Naive B cell (primary cell): ENCODE results near the gene WRAP73. TPM values are rescaled to one million over a fixed set of nuclear protein-coding genes. Genes with fewer than 3 reads are reported as not detected.

Experiments used
- ATAC-seq, 2 donors: fragments of 150-1000 bp; cut with Tn5 transposase; 2 replicates each; pipeline ENCODE4 v1.10.0; 2021; ENCODE audit warnings: low read depth in 2 of 2, mild to moderate bottlenecking in 2 of 2, moderate library complexity in 2 of 2
- DNase-seq: peaks from one replicate; pipeline ENCODE4 v3.0.0; 2022
- H3K27ac Mint-ChIP-seq, 6 donors: one replicate each; pipeline ENCODE4 v1.8.0; 2020 to 2022; ENCODE audit warnings: mild to moderate bottlenecking in 6 of 6, mixed read lengths in 6 of 6, moderate library complexity in 5 of 6, inconsistent platforms in 2 of 6
- H3K27me3 Mint-ChIP-seq, 3 donors: one replicate each; pipeline ENCODE4 v1.8.0; 2021 to 2022; ENCODE audit warnings: mixed read lengths in 3 of 3, mild to moderate bottlenecking in 1 of 3
- H3K36me3 Mint-ChIP-seq, 2 donors: one replicate each; pipeline ENCODE4 v1.8.0; 2020 to 2022; ENCODE audit warnings: mixed read lengths in 2 of 2, inconsistent platforms in 1 of 2, mild to moderate bottlenecking in 1 of 2
- H3K4me1 Mint-ChIP-seq, 3 donors: one replicate each; pipeline ENCODE4 v1.8.0; 2020 to 2022; ENCODE audit warnings: mixed read lengths in 3 of 3, inconsistent platforms in 1 of 3, mild to moderate bottlenecking in 1 of 3, moderate library complexity in 1 of 3
- H3K4me3 Mint-ChIP-seq, 8 donors: one replicate each; pipeline ENCODE4 v1.8.0; 2020 to 2022; ENCODE audit warnings: mild to moderate bottlenecking in 8 of 8, mixed read lengths in 8 of 8, moderate library complexity in 8 of 8, inconsistent platforms in 2 of 8
- H3K9me3 Mint-ChIP-seq, 7 donors: one replicate each; pipeline ENCODE4 v1.8.0; 2020 to 2022; ENCODE audit warnings: mixed read lengths in 7 of 7, mild to moderate bottlenecking in 5 of 7, inconsistent platforms in 2 of 7, moderate library complexity in 1 of 7
- polyA plus RNA-seq, 6 donors: library from polyadenylated mRNA; unstranded; fragments of 300-500 nt; fragmentation: Illumina TruSeq; gene quantifications; one replicate each; pipeline ENCODE4 v1.2.3, GENCODE V29; 2021; ENCODE audit warnings: low read depth in 6 of 6

WRAP73 gene
- polyA plus RNA-seq, 6 donors from 2014 or later: 23.4 to 58.3 (median 27.7) TPM

GRCh38 chr1:3603571-3604467 lies 46.1 kb downstream of the WRAP73 start:
- Mint-ChIP-seq H3K4me1 (peaks cover 0 to 4% (median 0%) of the 10 kb centered on the region in 3 donors), H3K27me3 (peaks cover 0 to 14% (median 0%) of the 10 kb centered on the region in 3 donors), H3K9me3 (no peaks in the 10 kb centered on the region), H3K27ac (no peak overlapping the region), H3K36me3 (no peaks in the 10 kb centered on the region), H3K4me3 (no peak overlapping the region)
- DNase-seq: no peak
- ATAC-seq: no peak

- no peak overlapping the region for H3K4me3 Mint-ChIP-seq
- H3K27me3 Mint-ChIP-seq: peaks cover 0 to 9% (median 0%) of the 10 kb centered on the region in 3 donors
- H3K27ac Mint-ChIP-seq: no peak overlapping the region
- H3K36me3 Mint-ChIP-seq: no peaks in the 10 kb centered on the region
- no peak for DNase-seq
- H3K4me1 Mint-ChIP-seq: peaks cover 2 to 11% (median 3%) of the 10 kb centered on the region in 3 donors
- H3K9me3 Mint-ChIP-seq: no peaks in the 10 kb centered on the region
- ATAC-seq: no peak
Measured at GRCh38 chr1:3603156-3603555, 46.7 kb downstream of the WRAP73 start.

DNA sequence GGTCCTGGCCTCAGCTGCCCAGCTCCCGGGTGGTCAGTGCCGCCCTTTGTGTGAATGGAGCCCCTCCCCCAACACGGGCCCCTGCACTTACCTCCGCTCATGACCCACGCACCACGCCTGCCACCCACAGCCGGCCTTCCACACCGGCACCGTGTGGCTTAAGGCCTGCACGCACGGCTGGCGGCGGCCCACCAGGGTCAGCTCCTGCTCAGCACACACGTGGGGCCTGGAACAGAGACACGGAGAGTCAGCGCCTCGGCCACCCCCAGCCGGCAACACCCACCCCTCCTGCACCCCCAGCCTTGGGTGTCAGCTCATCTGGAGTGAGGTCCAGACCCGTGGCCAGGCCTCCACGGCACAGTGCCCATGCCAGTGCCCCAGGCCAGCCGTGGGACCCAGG lies 47.5 kb downstream of the WRAP73 start:
- H3K36me3 Mint-ChIP-seq: no peaks in the 10 kb centered on the region
- no peak overlapping the region for H3K27ac Mint-ChIP-seq
- ATAC-seq: no peak
- no peaks in the 10 kb centered on the region for H3K9me3 Mint-ChIP-seq
- H3K4me1 Mint-ChIP-seq: peaks cover 9 to 19% (median 10%) of the 10 kb centered on the region in 3 donors
- no peak overlapping the region for H3K4me3 Mint-ChIP-seq
- peaks cover 0 to 7% (median 0%) of the 10 kb centered on the region in 3 donors for H3K27me3 Mint-ChIP-seq
- DNase-seq: no peak

GRCh38 chr1:3601743-3602142 lies 48.2 kb downstream of the WRAP73 start:
- H3K4me1 Mint-ChIP-seq: peaks cover 15 to 25% (median 15%) of the 10 kb centered on the region in 3 donors
- H3K27me3 Mint-ChIP-seq: peaks cover 0 to 4% (median 0%) of the 10 kb centered on the region in 3 donors

DNA sequence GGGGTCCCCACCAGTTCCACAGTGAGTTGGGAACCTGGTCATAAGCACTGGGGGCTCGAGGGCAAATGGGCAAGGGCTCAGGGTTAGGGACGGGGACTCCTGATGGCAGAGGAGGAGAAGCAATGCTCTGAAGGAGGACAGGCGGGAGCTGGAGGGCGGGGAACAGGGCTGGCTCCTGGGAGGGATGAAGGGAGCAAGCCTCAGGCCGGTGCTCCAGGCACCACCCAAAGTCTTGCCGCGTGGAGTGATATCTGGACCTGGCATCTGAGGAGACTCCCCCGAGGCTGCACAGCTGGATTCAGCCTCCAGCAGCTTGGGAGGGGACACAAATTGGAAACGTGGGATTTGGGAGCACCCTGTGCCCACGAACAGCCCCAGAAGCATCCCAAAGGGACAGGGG lies 49.5 kb downstream of the WRAP73 start:
- Mint-ChIP-seq H3K36me3 (no peaks in the 10 kb centered on the region), H3K27ac (no peak overlapping the region), H3K4me1 (peaks cover 15 to 26% (median 18%) of the 10 kb centered on the region in 3 donors), H3K9me3 (no peaks in the 10 kb centered on the region), H3K4me3 (peak overlapping the region in 1 of 8 donors; percentile 56), H3K27me3 (peaks cover 0 to 4% (median 0%) of the 10 kb centered on the region in 3 donors)
- DNase-seq (no peak), ATAC-seq (no peak)

More at GRCh38 chr1:3601743-3602142, 48.2 kb downstream of the WRAP73 start:
- DNase-seq (no peak), ATAC-seq (no peak)
- no peaks in the 10 kb centered on the region for H3K9me3 Mint-ChIP-seq
- H3K36me3 Mint-ChIP-seq: no peaks in the 10 kb centered on the region
- H3K4me3 Mint-ChIP-seq: peak overlapping the region in 2 of 8 donors; percentile 44 to 47
- no peak overlapping the region for H3K27ac Mint-ChIP-seq

- Mint-ChIP-seq H3K27ac (no peak overlapping the region), H3K4me3 (peak overlapping the region in 1 of 8 donors; percentile 56), H3K4me1 (peaks cover 15 to 26% (median 18%) of the 10 kb centered on the region in 3 donors), H3K27me3 (peaks cover 0 to 4% (median 0%) of the 10 kb centered on the region in 3 donors), H3K36me3 (no peaks in the 10 kb centered on the region), H3K9me3 (no peaks in the 10 kb centered on the region)
- ATAC-seq: no peak
- no peak for DNase-seq
Measured at GRCh38 chr1:3599816-3600215, 50.1 kb downstream of the WRAP73 start.

- no peak for ATAC-seq
- no peaks in the 10 kb centered on the region for H3K36me3 Mint-ChIP-seq
Measured at GRCh38 chr1:3599286-3599811, 50.6 kb downstream of the WRAP73 start.

GRCh38 chr1:3598522-3599285 lies 51.2 kb downstream of the WRAP73 start:
- Mint-ChIP-seq H3K4me1 (peaks cover 18 to 30% (median 21%) of the 10 kb centered on the region in 3 donors), H3K9me3 (no peaks in the 10 kb centered on the region), H3K27me3 (peaks cover 0 to 4% (median 0%) of the 10 kb centered on the region in 3 donors), H3K27ac (peak overlapping the region in 2 of 6 donors; percentile 50 to 59), H3K36me3 (no peaks in the 10 kb centered on the region), H3K4me3 (peak overlapping the region in 6 of 8 donors; percentile 77 to 89 (median 84))
- DNase-seq (no peak), ATAC-seq (no peak)

More at GRCh38 chr1:3599286-3599811, 50.6 kb downstream of the WRAP73 start:
- DNase-seq: no peak
- H3K4me1 Mint-ChIP-seq: peaks cover 15 to 26% (median 18%) of the 10 kb centered on the region in 3 donors
- H3K9me3 Mint-ChIP-seq: no peaks in the 10 kb centered on the region
- H3K27me3 Mint-ChIP-seq: peaks cover 0 to 4% (median 0%) of the 10 kb centered on the region in 3 donors
- H3K4me3 Mint-ChIP-seq: peak overlapping the region in 3 of 8 donors; percentile 41 to 83 (median 51)
- H3K27ac Mint-ChIP-seq: peak overlapping the region in 1 of 6 donors; percentile 50

DNA sequence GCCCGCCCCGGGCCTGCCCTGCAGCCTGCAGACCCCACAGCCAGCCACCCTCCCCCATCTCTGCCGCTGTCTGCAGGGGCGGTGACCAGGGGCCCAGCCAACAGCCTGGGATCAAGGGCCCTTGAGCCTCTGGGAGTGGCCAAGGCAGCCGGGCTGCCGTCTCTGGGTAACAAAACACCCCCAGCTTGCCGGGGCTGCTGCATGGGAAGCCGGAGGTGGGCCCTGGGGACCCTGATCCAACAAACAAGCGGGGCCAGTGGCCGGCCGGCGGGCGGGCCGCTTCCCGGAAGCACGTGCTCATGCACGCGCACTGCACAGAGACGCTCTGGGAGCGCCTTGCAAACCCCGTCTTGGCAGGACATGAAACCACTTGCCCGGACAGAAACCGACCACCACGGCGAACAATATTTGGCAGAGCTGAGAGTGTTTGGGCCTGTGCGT lies 51.8 kb downstream of the WRAP73 start:
- H3K4me3 Mint-ChIP-seq: peak overlapping the region in 7 of 8 donors; percentile 72 to 89 (median 83)
- DNase-seq (no peak), ATAC-seq (no peak)
- no peaks in the 10 kb centered on the region for H3K36me3 Mint-ChIP-seq
- no peaks in the 10 kb centered on the region for H3K9me3 Mint-ChIP-seq
- peaks cover 0 to 4% (median 0%) of the 10 kb centered on the region in 3 donors for H3K27me3 Mint-ChIP-seq
- H3K27ac Mint-ChIP-seq: peak overlapping the region in 3 of 6 donors; percentile 58 to 95 (median 71)
- peaks cover 18 to 34% (median 23%) of the 10 kb centered on the region in 3 donors for H3K4me1 Mint-ChIP-seq

DNA sequence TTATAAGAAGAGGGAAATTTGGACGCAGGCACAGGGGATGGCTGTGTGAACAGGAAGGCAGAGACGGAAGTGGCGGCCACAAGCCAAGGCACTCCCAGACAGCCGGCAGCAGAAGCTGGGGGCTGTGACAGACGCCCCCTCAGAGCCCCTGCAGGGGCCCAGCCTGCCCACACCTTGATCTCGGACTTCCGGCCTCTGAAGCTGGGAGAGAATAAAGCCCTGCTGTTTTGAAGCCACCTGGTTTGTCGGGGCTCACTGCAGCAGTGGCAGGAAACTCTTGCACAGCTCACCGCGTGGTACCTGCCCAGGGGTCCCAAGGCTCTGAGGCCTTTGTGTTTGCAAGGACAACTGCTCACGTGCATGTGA lies 52.3 kb downstream of the WRAP73 start:
- peak; percentile 11 for DNase-seq
- no peaks in the 10 kb centered on the region for H3K9me3 Mint-ChIP-seq
- peak overlapping the region; percentile 44 to 95 (median 84) for H3K27ac Mint-ChIP-seq
- peak; percentile 68 to 72 for ATAC-seq
- no peaks in the 10 kb centered on the region for H3K36me3 Mint-ChIP-seq
- peaks cover 19 to 34% (median 23%) of the 10 kb centered on the region in 3 donors for H3K4me1 Mint-ChIP-seq
- peak overlapping the region; percentile 71 to 89 (median 82) for H3K4me3 Mint-ChIP-seq
- peaks cover 0 to 4% (median 0%) of the 10 kb centered on the region in 3 donors for H3K27me3 Mint-ChIP-seq

- peak overlapping the region in 5 of 6 donors; percentile 32 to 91 (median 81) for H3K27ac Mint-ChIP-seq
- no peaks in the 10 kb centered on the region for H3K36me3 Mint-ChIP-seq
- H3K27me3 Mint-ChIP-seq: peaks cover 0 to 4% (median 0%) of the 10 kb centered on the region in 3 donors
- no peak for DNase-seq
- no peaks in the 10 kb centered on the region for H3K9me3 Mint-ChIP-seq
- no peak for ATAC-seq
- H3K4me3 Mint-ChIP-seq: peak overlapping the region; percentile 70 to 89 (median 80)
- peaks cover 21 to 34% (median 23%) of the 10 kb centered on the region in 3 donors for H3K4me1 Mint-ChIP-seq
Measured at GRCh38 chr1:3596663-3597598, 53.0 kb downstream of the WRAP73 start.

DNA sequence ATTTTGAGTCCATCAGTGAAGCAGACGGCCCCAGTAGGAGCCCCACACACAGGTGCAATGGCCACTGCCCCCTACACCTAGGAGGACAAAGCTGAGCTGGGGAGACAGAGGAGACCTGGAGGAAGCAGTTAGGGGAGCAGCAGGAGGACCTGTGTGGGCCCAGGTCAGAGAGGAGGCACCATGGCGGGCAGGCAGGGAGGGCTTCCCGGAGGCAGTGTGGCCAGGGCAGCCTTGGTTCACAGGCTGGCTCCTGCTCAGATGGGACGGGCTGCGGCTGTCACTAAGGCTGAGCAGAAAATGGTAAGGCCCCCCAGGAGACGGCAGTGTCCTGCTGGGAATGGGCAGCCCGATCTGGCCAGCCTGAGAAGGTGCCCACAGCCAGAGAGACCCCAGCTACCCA lies 54.0 kb downstream of the WRAP73 start:
- ATAC-seq (no peak), DNase-seq (no peak)
- Mint-ChIP-seq H3K36me3 (no peaks in the 10 kb centered on the region), H3K4me1 (peaks cover 21 to 34% (median 23%) of the 10 kb centered on the region in 3 donors), H3K4me3 (peak overlapping the region in 3 of 8 donors; percentile 13 to 57 (median 14)), H3K27me3 (peaks cover 0 to 4% (median 0%) of the 10 kb centered on the region in 3 donors), H3K9me3 (no peaks in the 10 kb centered on the region), H3K27ac (peak overlapping the region in 1 of 6 donors; percentile 43)
